PC-3 (cell line): ENCODE data around the gene AP2A1.
"Not testable (repeated sequence)": the region's sequence is repeated elsewhere in the genome, so short reads cannot be mapped to it uniquely, and the experiment has no call there.

Experiments
- CTCF ChIP-seq: fragments of 300-600 bp; sonication (generic); conservative IDR thresholded peaks from 2 replicates; pipeline ENCODE4 v1.5.1; 2017; ENCODE audit warnings: antibody characterized with exemption, low read depth, mild to moderate bottlenecking, low read length
- EZH2 ChIP-seq: fragments of 300-600 bp; sonication (generic); IDR thresholded peaks from one replicate; pipeline ENCODE4 v1.6.1; 2017; ENCODE audit warnings: antibody characterized with exemption, mild to moderate bottlenecking, low read length; ENCODE audit not compliant: unreplicated experiment
- EZH2phosphoT487 ChIP-seq: fragments of 300-600 bp; sonication (generic); IDR thresholded peaks from 2 replicates; pipeline ENCODE4 v1.6.1; 2018; ENCODE audit warnings: mild to moderate bottlenecking, antibody characterized with exemption, low read length, borderline replicate concordance

GRCh38 chr19:49819452-49820115 lies 52.8 kb downstream of the AP2A1 start:
- not testable (repeated sequence) for TF ChIP-seq EZH2, CTCF, EZH2phosphoT487
